CD14-positive monocyte (primary cell): ENCODE results near the gene ADAM30. TPM values are rescaled to one million over a fixed set of nuclear protein-coding genes. Genes with fewer than 3 reads are reported as not detected.

Experiments
- DNase-seq, 3 donors: peaks; one replicate each; pipeline ENCODE4 v3.0.0-alpha.2; 2011 to 2022
- H2AFZ ChIP-seq: 2 replicates; pipeline ENCODE4 v1.6.0; 2012; ENCODE audit warnings: mild to moderate bottlenecking, low read depth, low read length, inconsistent platforms; ENCODE audit not compliant: insufficient read depth, poor library complexity, severe bottlenecking
- H3K27ac ChIP-seq, 2 donors: 1 replicate in 1 of 2; 2 replicates in 1 of 2; pipeline ENCODE4 v1.5.1; 2012 to 2013; ENCODE audit warnings: low read length in 2 of 2, control low read depth in 1 of 2, inconsistent platforms in 1 of 2, low read depth in 1 of 2, mild to moderate bottlenecking in 1 of 2
- H3K27me3 ChIP-seq, 2 donors: one replicate each; pipeline versions ENCODE4 v1.6.0 to v1.6.1; 2011 to 2013; ENCODE audit warnings: low read length in 2 of 2; ENCODE audit not compliant: control insufficient read depth in 2 of 2, insufficient read depth in 2 of 2
- H3K36me3 ChIP-seq, 2 donors: replicated peaks in 1 of 2; 1 replicate in 1 of 2; 2 replicates in 1 of 2; pipeline versions ENCODE4 v1.5.1 to v1.6.1; 2012 to 2013; ENCODE audit warnings: low read length in 2 of 2, control low read depth in 1 of 2, inconsistent platforms in 1 of 2, mild to moderate bottlenecking in 1 of 2; ENCODE audit not compliant: insufficient read depth in 2 of 2, control insufficient read depth in 1 of 2
- H3K4me1 ChIP-seq, 2 donors: 1 replicate in 1 of 2; 2 replicates in 1 of 2; pipeline versions ENCODE4 v1.5.1 to v1.6.1; 2012 to 2013; ENCODE audit warnings: low read length in 2 of 2, control low read depth in 1 of 2, inconsistent platforms in 1 of 2, mild to moderate bottlenecking in 1 of 2, moderate library complexity in 1 of 2; ENCODE audit not compliant: insufficient read depth in 2 of 2, control insufficient read depth in 1 of 2
- H3K4me2 ChIP-seq: replicated peaks from 2 replicates; pipeline ENCODE3; 2012; ENCODE audit warnings: low read length, moderate library complexity, mild to moderate bottlenecking; ENCODE audit not compliant: poor library complexity, severe bottlenecking; ENCODE audit errors: extremely low read depth
- H3K4me3 ChIP-seq, 3 experiments: fragments of 200-600 bp in 1 of 3; sonication (generic) in 1 of 3; replicated peaks in 1 of 3; 1 replicate in 2 of 3; 2 replicates in 1 of 3; pipeline ENCODE4 v1.5.1; 2011 to 2013; ENCODE audit warnings: low read length in 3 of 3, mild to moderate bottlenecking in 3 of 3, control low read depth in 2 of 3, low read depth in 2 of 3, inconsistent platforms in 1 of 3, moderate library complexity in 1 of 3
- H3K79me2 ChIP-seq: 2 replicates; pipeline ENCODE4 v1.6.0; 2012; ENCODE audit warnings: mild to moderate bottlenecking, control low read depth, inconsistent platforms, low read length, moderate library complexity; ENCODE audit not compliant: insufficient read depth
- H3K9ac ChIP-seq: 2 replicates; pipeline ENCODE4 v1.6.0; 2017; ENCODE audit warnings: low read length, mild to moderate bottlenecking; ENCODE audit not compliant: insufficient read depth, poor library complexity, severe bottlenecking
- H3K9me3 ChIP-seq, 2 donors: replicated peaks in 1 of 2; 1 replicate in 1 of 2; 2 replicates in 1 of 2; pipeline versions ENCODE4 v1.5.1 to v1.6.1; 2012 to 2013; ENCODE audit warnings: low read length in 2 of 2, control low read depth in 1 of 2; ENCODE audit not compliant: control insufficient read depth in 1 of 2, insufficient read depth in 1 of 2
- H4K20me1 ChIP-seq: 2 replicates; pipeline ENCODE4 v1.6.0; 2012; ENCODE audit warnings: mild to moderate bottlenecking, low read length, control low read depth, moderate library complexity; ENCODE audit not compliant: insufficient read depth
- H3K27ac Mint-ChIP-seq, 7 donors: one replicate each; pipeline ENCODE4 v1.8.0; 2020; ENCODE audit warnings: mild to moderate bottlenecking in 7 of 7, mixed read lengths in 7 of 7, moderate library complexity in 6 of 7, inconsistent platforms in 2 of 7
- H3K27me3 Mint-ChIP-seq, 3 donors: one replicate each; pipeline ENCODE4 v1.8.0; 2021 to 2022; ENCODE audit warnings: low read depth in 3 of 3, mild to moderate bottlenecking in 3 of 3, mixed read lengths in 3 of 3, moderate library complexity in 3 of 3, inconsistent platforms in 1 of 3
- H3K36me3 Mint-ChIP-seq, 2 donors: one replicate each; pipeline ENCODE4 v1.8.0; 2020; ENCODE audit warnings: mixed read lengths in 2 of 2, inconsistent platforms in 1 of 2, mild to moderate bottlenecking in 1 of 2
- H3K4me1 Mint-ChIP-seq: one replicate; pipeline ENCODE4 v1.8.0; 2020; ENCODE audit warnings: mild to moderate bottlenecking, mixed read lengths
- H3K4me3 Mint-ChIP-seq, 2 donors: one replicate each; pipeline ENCODE4 v1.8.0; 2020; ENCODE audit warnings: mild to moderate bottlenecking in 2 of 2, mixed read lengths in 2 of 2, moderate library complexity in 1 of 2
- H3K9me3 Mint-ChIP-seq, 7 donors: one replicate each; pipeline ENCODE4 v1.8.0; 2020 to 2022; ENCODE audit warnings: mixed read lengths in 7 of 7, mild to moderate bottlenecking in 6 of 7, moderate library complexity in 6 of 7, inconsistent platforms in 2 of 7
- WGBS: methylation state at CpG from one replicate; pipeline ENCODE4 v1.1.5; 2013; ENCODE audit warnings: missing lambda C conversion rate; ENCODE audit not compliant: insufficient coverage; 5-methylcytosine and 5-hydroxymethylcytosine counted together
- intact Hi-C, 2 donors: fragments of 100-400 bp; cut with micrococcal nuclease; formaldehyde crosslinking; loops; one replicate each; pipeline versions ENCODE4 v1.15.0 to v1.15.1; 2023
- polyA plus RNA-seq, 3 donors: library from polyadenylated mRNA; depleted of rRNA in 1 of 3; unstranded in 2 of 3; stranded (reverse) in 1 of 3; fragments of 300-500 nt in 2 of 3; fragments of >200 nt in 1 of 3; fragmentation: Illumina TruSeq in 2 of 3; gene quantifications; 1 replicate in 2 of 3; 2 replicates in 1 of 3; pipeline ENCODE4 v1.2.3, GENCODE V29; 2012 to 2021
- TF ChIP-seq, protein P1 (sequence below): fragments of 200-600 bp; IDR thresholded peaks from one replicate; pipeline ENCODE4 v1.8.0; 2022; ENCODE audit warnings: antibody characterized with exemption, mild to moderate bottlenecking

Gene ADAM30
- polyA plus RNA-seq, 3 donors, result not detected

DNA sequence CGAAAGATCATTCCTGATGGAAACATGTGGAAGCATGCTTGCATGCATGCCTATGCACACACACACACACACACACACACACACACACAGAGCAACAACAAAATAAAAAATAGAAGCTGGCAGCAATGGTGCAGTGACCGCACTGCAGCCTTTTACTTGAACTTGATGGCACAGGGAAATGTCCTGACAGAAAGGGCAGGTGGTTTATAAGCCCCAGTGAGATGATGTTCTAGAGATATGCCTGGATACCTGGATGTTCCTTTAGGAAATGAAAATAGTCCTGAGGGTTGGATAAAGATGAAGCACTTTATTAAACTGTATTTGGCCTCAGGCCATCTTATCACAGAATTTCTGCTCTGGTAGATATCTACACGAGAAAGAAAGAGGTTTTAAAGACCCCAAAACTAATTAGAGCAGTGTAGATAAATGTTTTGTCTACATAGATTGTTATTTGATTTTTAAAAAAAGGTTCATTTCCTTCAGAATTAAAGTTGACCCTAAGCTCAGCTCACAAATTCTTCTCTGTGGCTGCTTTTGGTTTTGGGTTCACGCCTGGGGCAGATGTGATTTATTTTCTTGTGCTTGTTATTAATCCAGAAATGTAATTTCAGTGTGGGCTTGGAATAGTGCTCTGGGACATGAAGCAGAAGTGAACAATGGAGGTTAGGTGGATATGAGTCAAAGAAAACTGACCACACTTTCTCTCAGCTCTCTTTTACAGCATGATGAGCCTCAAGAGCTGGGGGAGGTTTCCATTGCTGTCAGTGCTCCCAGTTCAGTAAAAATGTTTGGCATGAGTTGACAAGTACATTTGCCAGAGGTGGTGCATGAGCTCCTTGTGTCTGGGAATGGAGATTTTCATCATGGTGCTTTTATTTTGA, 22.9 kb downstream of the ADAM30 start:
- peak overlapping the region in 1 of 7 donors; percentile 26 for H3K27ac Mint-ChIP-seq
- Histone ChIP-seq H3K9ac (no peak overlapping the region), H3K27me3 (no peaks in the 10 kb centered on the region), H3K4me1 (peaks cover 10 to 12% of the 10 kb centered on the region in 2 donors), H4K20me1 (no peaks in the 10 kb centered on the region), H3K4me2 (no peak overlapping the region), H3K27ac (no peak overlapping the region), H3K79me2 (no peaks in the 10 kb centered on the region), H3K4me3 (no peak overlapping the region), H3K9me3 (no peaks in the 10 kb centered on the region), H2AFZ (no peak overlapping the region), H3K36me3 (no peaks in the 10 kb centered on the region)
- intact Hi-C loops, result no loop called here
- no peaks in the 10 kb centered on the region for H3K36me3 Mint-ChIP-seq
- peaks cover 1 to 4% (median 2%) of the 10 kb centered on the region in 3 donors for H3K27me3 Mint-ChIP-seq
- H3K9me3 Mint-ChIP-seq, result no peaks in the 10 kb centered on the region
- 100% methylated on average over 1 of the region's 4 CpGs for WGBS
- no peak for DNase-seq
- H3K4me3 Mint-ChIP-seq, result no peak overlapping the region
- peaks cover 4% of the 10 kb centered on the region for H3K4me1 Mint-ChIP-seq
- TF ChIP-seq, protein P1, sequence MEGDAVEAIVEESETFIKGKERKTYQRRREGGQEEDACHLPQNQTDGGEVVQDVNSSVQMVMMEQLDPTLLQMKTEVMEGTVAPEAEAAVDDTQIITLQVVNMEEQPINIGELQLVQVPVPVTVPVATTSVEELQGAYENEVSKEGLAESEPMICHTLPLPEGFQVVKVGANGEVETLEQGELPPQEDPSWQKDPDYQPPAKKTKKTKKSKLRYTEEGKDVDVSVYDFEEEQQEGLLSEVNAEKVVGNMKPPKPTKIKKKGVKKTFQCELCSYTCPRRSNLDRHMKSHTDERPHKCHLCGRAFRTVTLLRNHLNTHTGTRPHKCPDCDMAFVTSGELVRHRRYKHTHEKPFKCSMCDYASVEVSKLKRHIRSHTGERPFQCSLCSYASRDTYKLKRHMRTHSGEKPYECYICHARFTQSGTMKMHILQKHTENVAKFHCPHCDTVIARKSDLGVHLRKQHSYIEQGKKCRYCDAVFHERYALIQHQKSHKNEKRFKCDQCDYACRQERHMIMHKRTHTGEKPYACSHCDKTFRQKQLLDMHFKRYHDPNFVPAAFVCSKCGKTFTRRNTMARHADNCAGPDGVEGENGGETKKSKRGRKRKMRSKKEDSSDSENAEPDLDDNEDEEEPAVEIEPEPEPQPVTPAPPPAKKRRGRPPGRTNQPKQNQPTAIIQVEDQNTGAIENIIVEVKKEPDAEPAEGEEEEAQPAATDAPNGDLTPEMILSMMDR, result no peak

DNA sequence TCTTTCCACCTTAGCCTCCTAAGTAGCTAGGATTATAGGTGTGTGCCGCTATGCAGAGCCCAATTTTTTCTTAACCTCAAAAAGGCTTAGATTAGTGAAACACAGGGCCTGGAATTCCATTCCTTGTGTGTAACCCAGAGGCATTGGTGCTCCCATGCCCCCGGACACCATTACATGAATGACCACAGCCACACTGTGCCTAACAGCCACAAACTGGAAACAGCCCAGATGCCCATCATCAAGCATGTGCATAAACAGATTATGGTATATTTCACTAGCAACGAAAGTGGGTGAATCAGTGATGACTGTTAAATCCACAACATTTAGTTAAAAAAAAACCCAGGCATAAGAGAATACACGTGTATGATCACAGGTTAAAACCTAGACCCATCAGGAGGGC, 24.4 kb downstream of the ADAM30 start:
- H3K27ac ChIP-seq, result no peak overlapping the region
- H2AFZ ChIP-seq, result no peak overlapping the region
- Mint-ChIP-seq H3K9me3 (no peaks in the 10 kb centered on the region), H3K27me3 (peaks cover 1 to 4% (median 2%) of the 10 kb centered on the region in 3 donors), H3K4me1 (peaks cover 4% of the 10 kb centered on the region), H3K36me3 (no peaks in the 10 kb centered on the region), H3K27ac (no peak overlapping the region), H3K4me3 (no peak overlapping the region)
- no peaks in the 10 kb centered on the region for H3K79me2 ChIP-seq
- no peaks in the 10 kb centered on the region for H3K36me3 ChIP-seq
- peaks cover 5% of the 10 kb centered on the region in 2 donors for H3K4me1 ChIP-seq
- H3K4me2 ChIP-seq, result no peak overlapping the region
- TF ChIP-seq, protein P1, result no peak
- no peak overlapping the region for H3K9ac ChIP-seq
- no peak for DNase-seq
- WGBS, result 100% methylated on average over 1 of the region's 4 CpGs
- no peaks in the 10 kb centered on the region for H3K9me3 ChIP-seq
- intact Hi-C loops, result no loop called here
- no peak overlapping the region for H3K4me3 ChIP-seq
- H4K20me1 ChIP-seq, result no peaks in the 10 kb centered on the region
- H3K27me3 ChIP-seq, result no peaks in the 10 kb centered on the region
